ENCODE measurements around the gene ZMYND12.

- TF ChIP-seq CTCF (IDR thresholded peaks at IDR 0.05): no peak
- no peak for TF ChIP-seq POLR2AphosphoS5 (IDR thresholded peaks at IDR 0.05)
Measured at GRCh38 chr1:42417166-42417565, 38.7 kb downstream of the ZMYND12 start.
